Measurements from ENCODE around the gene SPRED1. TPM values are rescaled to one million over a fixed set of nuclear protein-coding genes. Genes with fewer than 3 reads are reported as not detected.

SPRED1 gene
- total and polyA plus RNA-seq, 2 of the 13 experiments (the other 11 are each of a cell fraction or from before 2014, with no cell fraction given), result 3.8 to 9.6 TPM

GRCh38 chr15:38254051-38254883, 1.6 kb downstream of the SPRED1 start (continued):
- TF ChIP-seq PATZ1 (CRISPR knock-in tag; IDR thresholded peaks at IDR 0.05) (peak; percentile 45), MEF2D (CRISPR knock-in tag; IDR thresholded peaks at IDR 0.05) (0 out of 2 replicates have a peak, but pooled peaks have one; percentile 28), ZFP91 (CRISPR knock-in tag; IDR thresholded peaks at IDR 0.05; ENCODE audit: borderline replicate concordance) (no peak), PHF8 (CRISPR knock-in tag; IDR thresholded peaks at IDR 0.05) (0 out of 2 replicates have a peak, but pooled peaks have one; percentile 22), ZSCAN20 (CRISPR knock-in tag; IDR thresholded peaks at IDR 0.05; ENCODE audit: borderline replicate concordance) (peak; percentile 90; the same call in 1 of the 2 replicates), TAF1 (CRISPR knock-in tag; IDR thresholded peaks at IDR 0.05) (peak; percentile 48; the same call in 1 of the 2 replicates), YY1 (IDR thresholded peaks at IDR 0.05; ENCODE audit: insufficient read depth, insufficient replicate concordance, low read depth, low read length) (peak; percentile 62), YEATS2 (CRISPR knock-in tag; IDR thresholded peaks at IDR 0.05; ENCODE audit: borderline replicate concordance) (peak; percentile 28; the same call in 1 of the 2 replicates), HHEX (CRISPR knock-in tag; IDR thresholded peaks at IDR 0.05) (no peak), TEAD3 (CRISPR knock-in tag; optimal IDR thresholded peaks at IDR 0.05; ENCODE audit: borderline replicate concordance) (peak; percentile 45), RAD51 (IDR thresholded peaks at IDR 0.05; ENCODE audit: borderline replicate concordance) (peak; percentile 93), SPEN (CRISPR knock-in tag; IDR thresholded peaks at IDR 0.05; ENCODE audit: low read depth) (0 out of 2 replicates have a peak, but pooled peaks have one; percentile 21), RELA (CRISPR knock-in tag; IDR thresholded peaks at IDR 0.05) (no peak), HOMEZ (CRISPR knock-in tag; IDR thresholded peaks at IDR 0.05; ENCODE audit: low read depth) (peak; percentile 22; the same call in 1 of the 2 replicates), ASH2L (IDR thresholded peaks at IDR 0.05; ENCODE audit: insufficient read length, low read depth, low read length) (peak; percentile 20), POLR2A (IDR thresholded peaks at IDR 0.05; ENCODE audit: insufficient read depth in 1 of 2, low read depth in 2 of 2, low read length in 2 of 2) (peak in 1 of 2 experiments; percentile 26; a peak in 1 of 4 replicates), ZNF253 (CRISPR knock-in tag; IDR thresholded peaks at IDR 0.05; ENCODE audit: borderline replicate concordance) (no peak)
- TF ChIP-seq, protein P1, sequence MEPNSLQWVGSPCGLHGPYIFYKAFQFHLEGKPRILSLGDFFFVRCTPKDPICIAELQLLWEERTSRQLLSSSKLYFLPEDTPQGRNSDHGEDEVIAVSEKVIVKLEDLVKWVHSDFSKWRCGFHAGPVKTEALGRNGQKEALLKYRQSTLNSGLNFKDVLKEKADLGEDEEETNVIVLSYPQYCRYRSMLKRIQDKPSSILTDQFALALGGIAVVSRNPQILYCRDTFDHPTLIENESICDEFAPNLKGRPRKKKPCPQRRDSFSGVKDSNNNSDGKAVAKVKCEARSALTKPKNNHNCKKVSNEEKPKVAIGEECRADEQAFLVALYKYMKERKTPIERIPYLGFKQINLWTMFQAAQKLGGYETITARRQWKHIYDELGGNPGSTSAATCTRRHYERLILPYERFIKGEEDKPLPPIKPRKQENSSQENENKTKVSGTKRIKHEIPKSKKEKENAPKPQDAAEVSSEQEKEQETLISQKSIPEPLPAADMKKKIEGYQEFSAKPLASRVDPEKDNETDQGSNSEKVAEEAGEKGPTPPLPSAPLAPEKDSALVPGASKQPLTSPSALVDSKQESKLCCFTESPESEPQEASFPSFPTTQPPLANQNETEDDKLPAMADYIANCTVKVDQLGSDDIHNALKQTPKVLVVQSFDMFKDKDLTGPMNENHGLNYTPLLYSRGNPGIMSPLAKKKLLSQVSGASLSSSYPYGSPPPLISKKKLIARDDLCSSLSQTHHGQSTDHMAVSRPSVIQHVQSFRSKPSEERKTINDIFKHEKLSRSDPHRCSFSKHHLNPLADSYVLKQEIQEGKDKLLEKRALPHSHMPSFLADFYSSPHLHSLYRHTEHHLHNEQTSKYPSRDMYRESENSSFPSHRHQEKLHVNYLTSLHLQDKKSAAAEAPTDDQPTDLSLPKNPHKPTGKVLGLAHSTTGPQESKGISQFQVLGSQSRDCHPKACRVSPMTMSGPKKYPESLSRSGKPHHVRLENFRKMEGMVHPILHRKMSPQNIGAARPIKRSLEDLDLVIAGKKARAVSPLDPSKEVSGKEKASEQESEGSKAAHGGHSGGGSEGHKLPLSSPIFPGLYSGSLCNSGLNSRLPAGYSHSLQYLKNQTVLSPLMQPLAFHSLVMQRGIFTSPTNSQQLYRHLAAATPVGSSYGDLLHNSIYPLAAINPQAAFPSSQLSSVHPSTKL (CRISPR knock-in tag; IDR thresholded peaks at IDR 0.05), result peak; percentile 22; the same call in 1 of the 2 replicates

Measured in HepG2 (cell line).